RWPE2 (cell line): ENCODE data around the gene JAG1.
A peak's percentile ranks its signal among the peaks of the same experiment; 100 is the strongest.
"Not testable (repeated sequence)": the region's sequence is repeated elsewhere in the genome, so short reads cannot be mapped to it uniquely, and the experiment has no call there.

Experiments used
- ATAC-seq: fragments of 200-7000 bp; cut with Tn5 transposase; 3 replicates; pipeline ENCODE4 v1.9.1; 2021; ENCODE audit warnings: low read depth
- DNase-seq: peaks from one replicate; pipeline ENCODE4 v3.0.0-alpha.2; 2020; ENCODE audit warnings: low spot score
- H3K27ac ChIP-seq: fragments of 450-650 bp; 2 replicates; pipeline ENCODE4 v1.5.1; 2017; ENCODE audit warnings: mild to moderate bottlenecking; ENCODE audit not compliant: poor library complexity, severe bottlenecking
- H3K27me3 ChIP-seq: fragments of 250-450 bp; sonication (Bioruptor Pico); 2 replicates; pipeline ENCODE4 v1.5.1; 2021; ENCODE audit warnings: mild to moderate bottlenecking, moderate library complexity; ENCODE audit not compliant: insufficient read depth, poor library complexity, severe bottlenecking
- H3K36me3 ChIP-seq: fragments of 250-450 bp; sonication (Bioruptor Pico); 2 replicates; pipeline ENCODE4 v1.5.1; 2020; ENCODE audit warnings: low read depth, mild to moderate bottlenecking, moderate library complexity
- H3K4me1 ChIP-seq: fragments of 250-450 bp; sonication (Bioruptor Pico); 2 replicates; pipeline ENCODE4 v1.5.1; 2021; ENCODE audit warnings: mild to moderate bottlenecking, moderate library complexity; ENCODE audit not compliant: insufficient read depth, poor library complexity, severe bottlenecking
- H3K4me3 ChIP-seq: fragments of 250-450 bp; sonication (Bioruptor Pico); 2 replicates; pipeline ENCODE4 v1.5.1; 2021; ENCODE audit warnings: mild to moderate bottlenecking, moderate library complexity; ENCODE audit not compliant: severe bottlenecking
- H3K9me3 ChIP-seq: fragments of 250-450 bp; sonication (Bioruptor Pico); 2 replicates; pipeline ENCODE4 v1.5.1; 2021; ENCODE audit warnings: mild to moderate bottlenecking, moderate library complexity; ENCODE audit not compliant: severe bottlenecking
- TF ChIP-seq, protein P1 (sequence below): fragments of 450-650 bp; IDR thresholded peaks from one replicate; pipeline ENCODE4 v1.5.1; 2017; ENCODE audit warnings: mild to moderate bottlenecking, moderate library complexity; ENCODE audit not compliant: poor library complexity, severe bottlenecking

Gene JAG1

GRCh38 chr20:10621149-10621548 lies 52.6 kb downstream of the JAG1 start:
- H3K27me3 ChIP-seq: no peaks in the 10 kb centered on the region
- H3K27ac ChIP-seq: no peak overlapping the region
- no peaks in the 10 kb centered on the region for H3K36me3 ChIP-seq
- no peaks in the 10 kb centered on the region for H3K9me3 ChIP-seq
- DNase-seq: no peak
- no peak for ATAC-seq
- H3K4me1 ChIP-seq: peaks cover 16% of the 10 kb centered on the region
- TF ChIP-seq, protein P1, sequence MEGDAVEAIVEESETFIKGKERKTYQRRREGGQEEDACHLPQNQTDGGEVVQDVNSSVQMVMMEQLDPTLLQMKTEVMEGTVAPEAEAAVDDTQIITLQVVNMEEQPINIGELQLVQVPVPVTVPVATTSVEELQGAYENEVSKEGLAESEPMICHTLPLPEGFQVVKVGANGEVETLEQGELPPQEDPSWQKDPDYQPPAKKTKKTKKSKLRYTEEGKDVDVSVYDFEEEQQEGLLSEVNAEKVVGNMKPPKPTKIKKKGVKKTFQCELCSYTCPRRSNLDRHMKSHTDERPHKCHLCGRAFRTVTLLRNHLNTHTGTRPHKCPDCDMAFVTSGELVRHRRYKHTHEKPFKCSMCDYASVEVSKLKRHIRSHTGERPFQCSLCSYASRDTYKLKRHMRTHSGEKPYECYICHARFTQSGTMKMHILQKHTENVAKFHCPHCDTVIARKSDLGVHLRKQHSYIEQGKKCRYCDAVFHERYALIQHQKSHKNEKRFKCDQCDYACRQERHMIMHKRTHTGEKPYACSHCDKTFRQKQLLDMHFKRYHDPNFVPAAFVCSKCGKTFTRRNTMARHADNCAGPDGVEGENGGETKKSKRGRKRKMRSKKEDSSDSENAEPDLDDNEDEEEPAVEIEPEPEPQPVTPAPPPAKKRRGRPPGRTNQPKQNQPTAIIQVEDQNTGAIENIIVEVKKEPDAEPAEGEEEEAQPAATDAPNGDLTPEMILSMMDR: no peak
- no peak overlapping the region for H3K4me3 ChIP-seq

DNA sequence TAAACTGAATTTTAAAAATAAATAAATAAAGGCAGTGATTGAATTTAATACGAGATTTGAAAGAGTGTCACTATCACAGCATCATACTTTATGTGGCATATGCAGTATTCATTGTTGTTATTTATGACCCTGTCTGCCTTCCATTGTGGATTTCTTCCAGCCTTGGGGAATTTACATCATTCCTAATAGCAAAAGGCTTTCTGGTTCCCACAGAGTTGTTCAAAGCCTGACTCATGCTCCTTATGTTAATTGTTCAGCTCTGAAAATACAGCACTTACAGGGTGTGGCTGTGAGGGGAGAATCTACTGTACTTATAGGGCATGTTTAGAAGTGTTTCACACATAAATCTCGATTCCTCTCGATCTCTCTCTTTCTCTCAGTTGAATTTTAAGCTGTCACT lies 54.4 kb downstream of the JAG1 start:
- DNase-seq (no peak), ATAC-seq (peak; percentile 100)

DNA sequence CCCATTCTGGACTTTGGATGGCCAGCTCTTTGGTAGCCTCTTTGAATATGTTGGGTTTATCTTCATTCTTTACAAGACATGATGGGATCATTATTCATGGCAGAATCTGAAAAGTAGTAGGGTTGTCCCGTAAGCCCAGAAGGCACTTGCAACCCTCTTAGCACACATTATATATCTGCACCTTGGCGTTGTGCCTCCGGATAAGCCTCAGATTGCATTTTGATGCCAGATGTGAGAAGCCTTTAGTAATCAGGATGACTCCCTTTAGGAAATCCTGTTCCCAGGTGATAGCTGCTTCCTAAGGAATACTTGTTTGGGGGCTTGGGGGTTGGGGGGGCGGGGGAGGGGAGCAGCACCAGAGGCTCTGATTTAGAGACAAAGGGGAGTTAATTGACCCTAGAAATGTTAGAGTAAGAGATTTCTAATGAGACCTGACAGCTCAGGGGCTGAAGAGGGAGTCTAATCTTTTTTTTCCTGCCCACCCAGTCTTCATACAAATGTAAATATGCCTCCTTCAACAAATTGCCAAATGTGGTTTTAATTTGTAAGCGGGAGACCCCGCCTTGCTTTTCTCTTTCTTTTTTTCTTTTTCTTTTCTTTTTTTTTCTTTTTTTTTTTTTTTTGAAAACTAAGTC lies 55.1 kb downstream of the JAG1 start:
- peak overlapping the region; percentile 67 for H3K27ac ChIP-seq
- no peaks in the 10 kb centered on the region for H3K9me3 ChIP-seq
- ATAC-seq: 0 out of 3 replicates have a peak, but pooled peaks have one; percentile 12
- no peak overlapping the region for H3K4me3 ChIP-seq
- H3K4me1 ChIP-seq: peaks cover 16% of the 10 kb centered on the region
- DNase-seq: no peak
- no peaks in the 10 kb centered on the region for H3K36me3 ChIP-seq
- H3K27me3 ChIP-seq: no peaks in the 10 kb centered on the region
- TF ChIP-seq, protein P1: no peak

More for the DNA sequence above, 54.4 kb downstream of the JAG1 start:
- H3K36me3 ChIP-seq: no peaks in the 10 kb centered on the region
- no peaks in the 10 kb centered on the region for H3K27me3 ChIP-seq
- TF ChIP-seq, protein P1: no peak
- H3K4me3 ChIP-seq: no peak overlapping the region
- H3K4me1 ChIP-seq: peaks cover 16% of the 10 kb centered on the region
- H3K9me3 ChIP-seq: no peaks in the 10 kb centered on the region
- peak overlapping the region; percentile 67 for H3K27ac ChIP-seq

- DNase-seq, H3K4me3 ChIP-seq, H3K27me3 ChIP-seq, H3K9me3 ChIP-seq, ATAC-seq, H3K36me3 ChIP-seq, H3K27ac ChIP-seq: not testable (repeated sequence)
- peaks cover 16% of the 10 kb centered on the region for H3K4me1 ChIP-seq
These were observed 56.2 kb downstream of the JAG1 start for GRCh38 chr20:10617549-10618133.

GRCh38 chr20:10616212-10616611 lies 57.6 kb downstream of the JAG1 start:
- H3K27ac ChIP-seq: no peak overlapping the region
- no peak for ATAC-seq
- DNase-seq: no peak
- peaks cover 16% of the 10 kb centered on the region for H3K4me1 ChIP-seq
- TF ChIP-seq, protein P1: no peak
- H3K27me3 ChIP-seq: no peaks in the 10 kb centered on the region
- no peaks in the 10 kb centered on the region for H3K36me3 ChIP-seq
- H3K9me3 ChIP-seq: no peaks in the 10 kb centered on the region
- no peak overlapping the region for H3K4me3 ChIP-seq
